Epidermal melanocyte (primary cell): ENCODE data around the gene ARL5A.
"Not testable (repeated sequence)": the region's sequence is repeated elsewhere in the genome, so short reads cannot be mapped to it uniquely, and the experiment has no call there.

ENCODE experiments used
- DNase-seq: peaks from one replicate; pipeline ENCODE4 v3.0.0; 2011; ENCODE audit warnings: low spot score; ENCODE audit not compliant: insufficient read length

The ARL5A gene, protein sequence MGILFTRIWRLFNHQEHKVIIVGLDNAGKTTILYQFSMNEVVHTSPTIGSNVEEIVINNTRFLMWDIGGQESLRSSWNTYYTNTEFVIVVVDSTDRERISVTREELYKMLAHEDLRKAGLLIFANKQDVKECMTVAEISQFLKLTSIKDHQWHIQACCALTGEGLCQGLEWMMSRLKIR

DNA sequence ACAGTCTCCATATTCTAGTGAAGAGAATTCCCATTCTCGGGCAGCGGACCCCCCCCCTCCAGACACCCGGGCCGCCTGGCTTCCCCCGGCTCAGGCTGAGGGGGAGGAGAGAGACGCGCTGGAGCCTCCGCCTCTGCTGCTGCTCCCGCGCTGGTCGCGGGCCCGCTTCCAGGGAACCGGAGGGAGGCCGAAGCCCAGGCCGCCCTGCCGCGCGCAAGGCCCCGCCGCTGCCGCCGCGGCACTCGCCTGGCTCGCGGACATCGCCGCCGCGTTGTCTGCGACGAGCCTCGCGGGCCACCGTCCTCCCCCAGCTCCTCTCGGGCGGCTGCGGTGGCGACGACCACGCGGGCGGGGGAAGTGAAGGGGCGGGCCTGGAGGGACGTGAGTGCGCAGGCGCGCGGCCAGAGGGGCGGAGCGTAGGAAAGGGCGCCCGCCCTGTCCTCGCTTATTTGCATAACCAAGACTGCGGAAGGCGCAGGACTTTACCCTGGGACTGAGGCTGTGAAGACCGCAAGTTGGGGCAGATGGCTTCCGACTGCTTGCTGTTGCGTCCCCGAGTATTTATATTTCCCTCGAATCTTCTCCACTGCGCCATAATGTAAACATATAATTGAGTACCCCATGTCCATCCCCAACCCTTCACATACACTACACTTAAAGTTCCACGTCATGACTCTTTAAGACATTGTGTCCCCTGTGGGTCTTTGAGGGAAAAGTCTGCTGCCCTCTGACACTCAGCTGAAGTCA is at the start of gene ARL5A:
Gene ARL5A, minus strand, starts transcription at position 279 of the 747 bp plus-strand sequence. Its CDS starts 245 bp downstream, at position 34.
- peak; percentile 79 for DNase-seq

DNA sequence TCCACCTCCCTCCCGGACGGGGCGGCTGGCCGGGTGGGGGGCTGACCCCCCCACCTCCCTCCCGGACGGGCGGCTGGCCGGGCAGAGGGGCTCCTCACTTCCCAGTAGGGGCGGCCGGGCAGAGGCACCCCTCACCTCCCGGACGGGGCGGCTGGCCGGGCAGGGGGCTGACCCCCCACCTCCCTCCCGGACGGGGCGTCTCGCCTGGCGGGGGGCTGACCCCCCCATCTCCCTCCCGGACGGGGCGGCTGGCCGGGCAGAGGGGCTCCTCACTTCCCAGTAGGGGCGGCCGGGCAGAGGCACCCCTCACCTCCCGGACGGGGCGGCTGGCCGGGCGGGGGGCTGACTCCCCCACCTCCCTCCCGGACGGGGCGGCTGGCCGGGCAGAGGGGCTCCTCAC is 47.4 kb upstream of the ARL5A start:
- not testable (repeated sequence) for DNase-seq

DNA sequence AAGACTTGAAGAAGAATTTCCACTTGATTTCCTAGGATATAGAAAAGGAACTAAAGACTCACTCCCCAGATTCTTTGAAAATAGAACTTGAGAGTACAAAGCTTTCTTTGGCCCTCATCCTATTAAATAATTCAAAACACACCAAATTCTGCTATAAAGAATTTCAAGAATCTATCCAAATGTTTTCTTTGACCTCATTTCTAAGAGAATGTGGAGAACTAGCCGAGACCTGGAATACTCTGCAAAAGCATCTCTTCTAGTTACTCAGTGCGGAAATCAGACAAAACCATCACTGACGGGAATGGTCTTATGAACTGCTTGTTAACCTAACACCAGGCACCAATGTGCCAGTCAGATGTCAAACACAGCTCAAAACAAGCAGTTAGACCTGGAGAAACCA is 44.2 kb upstream of the ARL5A start:
- no peak for DNase-seq

DNA sequence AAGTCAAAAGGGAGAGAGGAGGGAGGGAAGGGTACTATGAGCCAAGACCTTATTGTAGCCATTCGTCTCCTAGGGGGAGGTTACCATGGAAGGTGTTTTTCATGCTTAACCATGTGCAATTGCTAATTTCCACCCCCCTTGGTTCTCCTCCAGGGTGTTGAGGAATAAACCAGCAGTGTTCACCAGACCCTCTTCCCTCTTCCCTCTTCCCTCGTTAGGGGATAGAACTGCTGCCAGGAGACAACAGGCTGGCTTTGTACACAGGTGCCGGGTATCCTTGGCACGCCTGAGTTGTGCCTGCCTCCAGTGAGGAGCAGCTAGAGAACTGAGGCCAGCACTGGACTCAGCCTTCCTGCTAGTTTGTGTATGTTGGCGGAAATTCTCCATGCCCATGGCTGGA is 41.1 kb upstream of the ARL5A start:
- DNase-seq = no peak

DNA sequence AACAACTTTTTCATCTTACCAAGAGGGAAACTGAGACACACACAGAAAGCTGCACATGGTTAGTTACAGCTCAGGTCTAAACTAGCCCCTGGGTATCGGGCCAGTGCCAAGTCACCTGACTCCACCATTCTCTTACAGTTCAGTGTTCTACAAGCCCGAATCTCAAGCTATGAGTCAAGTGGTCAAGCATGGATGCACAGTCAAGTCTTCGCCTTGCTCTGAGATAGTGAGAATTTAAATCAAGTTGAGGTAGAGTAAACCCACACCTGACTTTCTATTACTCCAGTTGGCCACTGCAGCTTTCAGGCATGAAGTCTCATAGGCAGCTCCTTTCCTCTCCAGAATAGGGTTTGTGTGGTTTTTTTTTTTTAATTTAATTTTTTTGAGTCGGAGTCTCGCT is 34.5 kb upstream of the ARL5A start:
- DNase-seq = no peak

DNA sequence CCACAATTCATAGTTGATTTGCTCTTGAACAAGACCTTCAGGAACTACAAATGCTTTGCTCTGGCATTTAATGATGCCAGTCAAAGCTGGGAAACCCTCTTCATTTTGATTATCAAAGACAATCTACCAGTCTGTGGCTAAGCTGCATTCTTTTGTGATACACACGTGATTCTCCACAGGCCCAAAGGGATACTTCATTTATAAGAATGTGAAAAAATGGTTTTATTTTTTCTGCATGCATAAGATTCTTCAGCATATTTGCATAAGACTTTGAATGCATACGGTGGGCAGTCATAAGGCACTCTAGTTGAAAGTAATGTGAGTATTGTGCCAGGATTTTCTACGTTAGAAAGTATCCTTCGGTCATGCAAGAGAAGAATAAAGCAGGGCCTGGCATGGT is 33.0 kb upstream of the ARL5A start:
- DNase-seq = no peak

DNA sequence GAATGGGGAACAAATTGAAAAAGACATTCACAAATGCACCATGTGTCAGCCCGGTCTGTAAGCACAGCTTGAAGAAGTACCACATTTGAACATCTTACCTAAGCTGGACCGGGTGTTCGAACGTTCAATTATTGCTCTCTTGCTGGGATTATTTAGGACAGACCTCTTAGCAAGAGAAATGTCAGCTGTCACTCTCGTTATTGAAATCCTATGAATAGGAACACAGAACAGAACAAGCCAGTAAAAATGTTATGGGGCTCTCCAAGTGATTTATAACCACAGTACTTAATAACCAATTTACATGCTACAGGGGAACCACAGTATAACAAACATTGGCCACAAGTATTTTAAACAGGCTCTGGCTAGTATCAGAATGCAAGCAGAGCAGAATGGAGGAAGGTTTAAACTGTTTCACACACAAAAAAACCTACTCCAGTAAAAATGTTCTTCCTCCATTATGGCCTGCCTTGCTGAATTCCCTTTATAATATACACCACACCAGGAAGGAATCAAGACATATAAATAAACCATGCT is 32.5 kb upstream of the ARL5A start:
- no peak for DNase-seq

DNA sequence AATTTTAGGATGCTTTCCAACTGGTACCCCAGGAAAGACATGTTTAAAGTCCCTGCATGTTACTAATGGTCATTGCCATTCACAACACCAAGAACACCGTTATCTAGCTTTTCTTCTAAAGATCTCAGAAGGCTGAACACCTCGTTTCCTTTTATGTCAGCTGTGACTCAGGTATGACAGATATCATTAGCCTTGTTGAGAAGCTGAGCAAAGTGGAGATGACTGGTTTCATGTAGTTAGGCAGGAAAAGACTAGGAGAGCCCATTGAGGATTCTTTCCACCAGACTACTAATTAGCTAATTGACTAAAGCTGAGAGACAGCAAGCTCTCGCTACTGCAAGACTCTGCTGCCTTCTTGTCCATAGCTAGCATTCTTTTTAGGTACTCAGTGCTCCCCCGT is 32.0 kb upstream of the ARL5A start:
- no peak for DNase-seq

DNA sequence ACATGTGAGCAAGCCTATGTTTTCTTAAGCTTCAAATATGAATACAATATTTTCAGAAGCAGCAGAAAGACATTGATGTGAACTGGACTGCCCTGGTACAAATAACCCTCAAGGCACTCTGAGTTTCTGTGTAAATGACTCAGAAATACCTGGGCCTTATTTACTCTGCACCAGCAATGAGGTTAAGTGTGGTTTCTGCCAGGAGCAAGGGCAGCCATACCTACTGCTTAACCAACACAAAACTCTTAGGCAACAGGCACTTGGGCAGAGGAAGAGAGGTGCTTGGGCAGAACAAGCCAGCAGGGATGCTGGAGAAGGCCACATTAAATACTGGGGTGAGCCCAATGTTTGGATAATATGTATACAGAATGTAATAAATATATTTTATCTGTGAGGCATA is 29.4 kb upstream of the ARL5A start:
- DNase-seq = no peak

DNA sequence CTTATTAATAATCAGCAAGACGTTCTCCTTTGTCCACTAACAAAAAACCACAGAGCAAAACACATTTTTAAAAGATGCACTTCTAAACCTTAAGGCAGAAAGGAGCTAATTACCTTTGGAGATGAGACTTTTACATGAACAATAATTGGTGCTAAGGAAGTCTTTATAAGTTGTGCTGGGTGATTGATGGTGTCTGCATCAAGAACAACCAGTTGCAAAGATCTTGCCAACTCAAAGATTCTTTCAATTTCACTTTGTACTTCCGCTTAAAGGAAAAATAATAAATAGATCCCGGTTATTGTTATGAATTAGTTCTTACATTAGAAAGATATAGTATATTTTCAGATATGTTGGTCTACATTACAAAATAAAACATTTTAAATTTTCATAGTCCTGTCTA is 26.9 kb upstream of the ARL5A start:
- no peak for DNase-seq

DNA sequence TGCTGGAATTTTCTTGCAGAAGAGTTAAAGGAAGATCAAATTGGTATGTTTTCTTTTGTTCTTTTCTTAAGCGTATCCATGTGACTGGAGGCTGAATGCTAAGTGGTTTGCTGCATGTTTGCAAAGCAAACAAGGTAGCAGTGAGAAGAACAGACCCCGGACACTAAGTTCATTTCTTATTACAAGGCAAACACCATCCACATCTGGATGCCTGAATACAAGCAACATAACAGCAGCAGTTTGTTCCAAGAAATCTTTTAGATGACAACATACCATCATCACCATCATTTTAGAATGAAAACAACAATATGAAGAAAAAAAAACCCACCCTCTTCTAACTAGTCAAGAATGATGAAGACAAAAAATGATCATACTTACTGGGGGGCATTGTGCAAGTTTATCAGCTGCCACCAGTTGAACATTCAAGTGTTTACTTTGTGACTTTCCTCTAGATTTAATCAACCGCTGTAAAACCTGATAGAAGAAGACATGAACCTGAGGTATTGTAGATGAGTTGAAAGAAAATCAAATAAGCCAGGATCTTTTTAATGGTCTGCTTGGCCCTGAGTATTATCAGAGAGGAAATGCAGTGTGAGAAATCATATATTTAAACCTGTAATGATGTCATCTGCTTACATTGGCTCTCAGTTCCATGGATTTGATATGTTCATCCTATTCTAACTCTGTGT is 25.0 kb upstream of the ARL5A start:
- DNase-seq = no peak

DNA sequence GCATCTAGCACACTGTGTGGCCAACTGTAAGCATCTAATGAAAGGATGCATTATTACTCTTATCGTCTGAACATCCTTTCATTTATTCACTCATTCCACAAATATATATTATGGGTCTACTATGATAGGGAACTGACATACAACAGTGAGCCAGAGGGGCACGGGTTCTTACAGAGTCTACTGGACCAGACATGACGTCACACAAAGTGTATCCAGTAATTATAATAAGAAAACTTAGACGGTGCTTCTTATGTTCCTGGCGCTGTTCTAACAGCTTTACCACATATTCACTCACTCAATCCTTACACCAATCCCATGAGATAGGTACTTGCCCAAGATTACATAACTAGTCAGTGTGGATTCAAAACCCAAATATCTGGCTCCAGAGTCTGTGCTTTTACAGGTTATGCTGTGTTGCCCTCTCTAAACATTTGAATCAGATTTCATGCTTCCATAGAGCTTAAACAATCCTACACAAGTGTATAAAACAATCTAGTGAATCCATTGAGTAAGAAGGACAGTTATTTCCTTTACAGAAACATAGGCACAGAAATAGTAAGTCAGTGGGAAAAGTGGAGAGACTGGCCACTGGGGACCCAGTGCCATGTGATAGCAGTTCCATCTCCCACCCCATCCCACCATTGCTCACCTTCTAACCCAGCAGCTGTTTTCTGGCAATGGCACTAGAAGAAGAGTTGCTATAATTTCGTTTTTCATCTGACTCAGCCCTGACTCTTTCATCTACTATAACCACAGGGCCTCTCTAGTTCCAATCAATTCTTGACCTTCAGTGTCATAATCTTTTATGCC is 24.2 kb upstream of the ARL5A start:
- no peak for DNase-seq

DNA sequence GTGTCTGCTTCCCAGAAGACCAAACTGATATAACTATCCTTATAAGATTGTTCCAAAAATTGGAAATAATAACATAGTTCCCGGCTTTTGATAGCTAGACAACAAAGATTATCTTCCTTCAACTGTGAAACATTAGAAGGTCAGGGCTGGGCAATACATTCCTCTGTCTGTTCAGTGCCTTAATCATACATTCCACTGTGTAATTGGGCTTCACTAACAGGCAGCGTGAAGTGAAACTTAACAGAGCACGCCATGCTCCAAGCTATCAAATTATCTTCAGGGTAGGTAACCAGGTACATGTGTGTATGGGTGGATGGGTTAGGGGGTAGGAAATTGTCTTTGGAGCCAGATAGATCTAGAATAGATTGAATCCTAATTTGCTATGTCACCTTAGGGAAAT is 23.5 kb upstream of the ARL5A start:
- no peak for DNase-seq

DNA sequence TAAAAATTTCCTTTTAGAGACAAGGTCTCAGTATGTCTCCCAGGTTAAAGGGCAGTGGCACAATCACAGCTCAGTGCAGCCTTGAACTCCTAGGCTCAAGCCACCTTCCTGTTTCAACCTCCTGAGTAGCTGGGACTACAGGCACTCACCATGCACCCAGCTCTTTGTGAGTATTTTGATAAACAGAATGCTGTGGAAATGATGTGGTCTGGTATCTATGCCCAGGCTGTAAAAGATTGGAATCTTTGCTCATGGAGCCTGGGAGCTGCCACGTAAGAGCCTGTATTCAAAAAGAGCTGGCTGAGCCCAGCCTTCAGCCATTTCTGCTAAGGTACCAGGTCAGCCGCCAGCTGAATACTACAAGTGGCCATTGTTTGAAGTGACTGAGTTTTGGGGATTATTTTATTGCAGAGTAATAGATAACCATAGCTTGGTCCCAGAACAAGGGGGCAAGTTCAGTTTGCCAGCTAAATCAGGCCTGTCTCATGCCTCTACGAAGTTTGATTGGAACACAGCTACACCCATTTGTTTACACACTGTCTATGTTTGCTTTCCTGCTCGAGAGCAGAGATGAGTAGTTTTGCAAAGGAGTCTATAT is 21.3 kb upstream of the ARL5A start:
- no peak for DNase-seq

DNA sequence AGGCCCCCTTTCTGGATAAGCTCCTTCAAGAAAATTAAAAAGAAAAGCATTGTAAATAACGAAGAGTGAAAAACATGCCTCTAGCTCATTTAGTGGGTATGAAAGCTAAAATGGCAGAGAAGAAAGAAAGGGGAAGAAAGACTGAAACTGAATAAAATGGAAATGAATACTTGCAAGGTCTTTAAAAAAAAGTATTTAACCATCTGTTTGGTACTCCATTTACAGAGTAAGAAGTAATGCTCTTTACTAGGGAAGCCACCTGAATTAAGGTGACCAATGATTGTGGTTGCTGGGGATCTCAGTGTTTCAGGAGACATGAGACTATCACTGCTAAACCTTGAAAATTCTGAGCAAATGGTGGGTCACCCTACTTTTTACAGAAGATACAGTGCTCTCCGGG is 17.7 kb upstream of the ARL5A start:
- DNase-seq = no peak

DNA sequence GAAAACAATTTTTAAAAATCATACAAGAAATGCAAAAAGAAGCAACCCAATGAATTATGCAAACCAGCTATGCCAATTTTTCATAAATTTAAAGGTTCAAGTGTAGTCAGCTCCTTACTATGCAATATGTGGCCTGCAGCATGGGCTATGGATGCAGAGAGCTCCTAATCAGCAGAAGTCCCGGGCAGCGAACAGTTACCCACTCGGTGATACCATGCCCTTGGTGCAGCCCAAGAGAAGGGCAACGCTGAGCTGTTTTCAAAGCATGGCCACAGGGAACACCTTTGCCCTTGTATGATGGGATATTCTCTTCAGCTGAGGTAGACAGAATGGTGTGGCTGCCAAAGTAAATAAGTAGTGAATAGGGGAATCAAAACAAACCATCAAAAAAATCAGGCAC is 17.3 kb upstream of the ARL5A start:
- no peak for DNase-seq

DNA sequence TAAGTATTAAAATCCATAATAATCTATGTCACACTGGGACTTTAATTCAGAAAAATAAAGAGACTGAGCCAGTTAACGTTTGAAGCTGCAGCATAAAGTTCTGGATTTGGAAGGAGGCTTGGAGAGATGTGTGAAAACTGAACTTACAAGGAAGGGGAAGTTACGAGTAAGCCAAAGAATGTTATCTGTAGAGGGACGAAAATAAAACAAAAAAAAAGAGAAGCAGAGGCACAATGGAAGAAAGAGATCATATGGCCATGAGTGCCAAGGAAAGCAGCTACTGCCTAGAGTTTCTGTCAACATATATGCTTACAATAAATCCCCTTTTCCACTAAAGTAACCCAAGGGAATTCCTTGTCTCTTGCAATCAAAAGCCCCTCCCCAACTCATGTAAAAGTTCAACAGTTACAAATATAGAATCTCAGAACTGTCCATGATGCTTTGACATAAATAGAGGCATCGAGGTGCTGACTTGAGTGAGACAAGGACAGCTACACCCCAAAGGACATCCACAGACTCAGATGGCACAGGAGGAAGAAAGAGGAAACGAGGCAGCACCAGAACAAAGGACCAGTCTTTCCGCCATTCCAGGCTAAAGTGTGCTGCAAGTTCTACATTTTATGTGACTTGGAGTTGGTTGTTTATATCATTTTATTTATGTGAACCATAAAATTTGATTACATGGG is 16.1 kb upstream of the ARL5A start:
- no peak for DNase-seq

DNA sequence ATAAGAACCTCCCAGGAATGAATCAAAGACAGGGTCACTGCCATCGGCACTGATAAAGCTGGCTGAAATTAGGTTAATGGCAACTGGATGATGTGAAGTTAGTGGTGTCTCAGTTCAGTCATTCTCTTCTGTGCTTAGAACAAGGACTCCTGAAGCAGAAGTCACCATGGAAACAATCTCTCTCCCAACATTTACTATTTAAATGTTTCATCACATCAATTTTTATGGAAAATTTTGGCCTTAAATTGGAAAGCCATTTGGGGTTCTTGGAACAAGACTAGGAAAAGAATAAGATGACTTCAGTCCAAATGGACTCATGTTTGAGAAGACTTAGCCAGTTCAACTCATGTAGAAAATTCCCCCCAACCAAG is 15.5 kb upstream of the ARL5A start:
- no peak for DNase-seq

DNA sequence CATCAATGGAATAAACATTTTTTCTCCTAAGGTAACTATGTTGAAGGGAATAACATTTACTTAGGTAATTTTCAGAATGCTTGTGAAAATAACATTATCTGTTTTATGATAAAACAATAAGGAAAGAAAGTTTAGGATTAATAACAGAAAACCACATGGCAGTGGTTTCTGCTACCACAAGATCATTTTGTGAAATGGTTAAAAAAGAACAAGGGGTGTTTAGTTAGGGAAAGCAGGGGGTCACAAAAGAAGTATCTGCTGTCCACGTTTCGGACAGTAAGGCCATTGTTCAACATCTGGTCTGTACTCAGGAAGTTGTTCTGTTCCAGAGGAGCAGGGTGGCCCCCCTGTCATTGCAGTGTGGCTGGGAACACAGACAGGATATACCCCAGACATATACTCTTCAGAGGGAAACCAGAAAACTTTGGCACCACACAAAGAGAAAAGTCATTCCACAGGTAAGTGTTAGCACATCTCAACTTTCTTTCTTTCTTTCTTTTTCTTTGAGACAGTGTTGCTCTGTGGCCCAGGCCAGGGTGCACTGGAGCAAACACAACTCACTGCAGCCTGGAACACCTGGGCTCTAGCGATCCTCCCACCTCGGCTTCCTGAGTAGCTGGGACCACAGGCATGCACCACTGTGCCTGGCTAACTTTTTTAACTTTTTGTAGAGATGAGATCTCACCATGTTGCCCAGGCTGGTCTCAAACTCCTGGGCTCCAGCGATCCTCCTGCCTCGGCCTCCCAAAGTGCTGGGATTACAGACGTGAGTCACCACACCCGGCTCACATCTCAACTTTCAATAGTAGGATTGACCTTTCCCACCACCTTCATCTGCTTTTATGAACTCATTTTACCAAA is 14.8 kb upstream of the ARL5A start:
- no peak for DNase-seq

DNA sequence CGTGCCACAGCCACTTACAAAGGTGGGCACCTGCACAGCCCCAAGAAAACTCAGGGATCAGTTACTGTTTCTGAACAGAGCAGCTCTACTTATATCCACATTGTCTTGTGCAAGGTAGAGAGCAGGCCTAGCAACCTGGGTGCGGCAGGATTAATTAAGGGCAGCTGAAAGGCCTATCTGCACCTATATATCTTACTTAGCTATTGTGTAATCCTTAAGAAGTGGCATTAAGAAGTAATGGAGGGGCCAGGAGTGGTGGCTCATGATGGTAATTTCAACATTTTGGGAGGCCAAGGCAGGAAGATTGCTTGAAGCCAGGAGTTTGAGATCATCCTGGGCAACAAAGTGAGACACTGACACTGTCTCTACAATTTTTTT is 12.8 kb upstream of the ARL5A start:
- DNase-seq = no peak
